GM06990 (cell line): ENCODE results near the gene HCRTR2.

ENCODE experiments used
- DNase-seq: peaks from one replicate; pipeline ENCODE4 v3.0.0-alpha.2; 2011; ENCODE audit not compliant: insufficient read length; ENCODE audit errors: extremely low read depth
- H3K27me3 ChIP-seq: replicated peaks from 2 replicates; pipeline ENCODE4 v1.6.0; 2011; ENCODE audit warnings: low read length; ENCODE audit not compliant: control insufficient read depth, insufficient read depth
- H3K36me3 ChIP-seq: 2 replicates; pipeline ENCODE4 v1.5.1; 2011; ENCODE audit warnings: low read length; ENCODE audit not compliant: control insufficient read depth, insufficient read depth
- H3K4me3 ChIP-seq: replicated peaks from 2 replicates; pipeline ENCODE4 v1.5.1; 2011; ENCODE audit warnings: low read depth, mild to moderate bottlenecking, control low read depth, low read length
- CTCF ChIP-seq: IDR thresholded peaks from 2 replicates; pipeline ENCODE4 v1.5.1; 2011; ENCODE audit warnings: low read length, control low read depth, mild to moderate bottlenecking, inconsistent platforms; ENCODE audit not compliant: insufficient read depth, poor library complexity, severe bottlenecking

The HCRTR2 gene

GRCh38 chr6:55174211-55175026 lies at the start of gene HCRTR2:
TSS of gene HCRTR2 (plus strand) at chr6:55174515. CDS start at chr6:55174588, 73 bp downstream.
- no peak for DNase-seq
- no peak for TF ChIP-seq CTCF
- H3K27me3 ChIP-seq = no peaks in the 10 kb centered on the region
- no peaks in the 10 kb centered on the region for H3K36me3 ChIP-seq
- H3K4me3 ChIP-seq = no peak within 1 kb of the TSS

- DNase-seq = no peak
- Histone ChIP-seq H3K27me3 (no peaks in the 10 kb centered on the region), H3K36me3 (no peaks in the 10 kb centered on the region), H3K4me3 (no peak overlapping the region)
- no peak for TF ChIP-seq CTCF
These were observed 43.5 kb upstream of the HCRTR2 start for GRCh38 chr6:55130806-55131324.

GRCh38 chr6:55131616-55132015 lies 42.7 kb upstream of the HCRTR2 start:
- DNase-seq = no peak
- no peak for TF ChIP-seq CTCF
- Histone ChIP-seq H3K4me3 (no peak overlapping the region), H3K27me3 (no peaks in the 10 kb centered on the region), H3K36me3 (no peaks in the 10 kb centered on the region)

- no peaks in the 10 kb centered on the region for H3K27me3 ChIP-seq
- no peak overlapping the region for H3K4me3 ChIP-seq
- H3K36me3 ChIP-seq = no peaks in the 10 kb centered on the region
- TF ChIP-seq CTCF = no peak
- DNase-seq = no peak
These were observed 37.4 kb upstream of the HCRTR2 start for GRCh38 chr6:55136916-55137315.

- TF ChIP-seq CTCF = no peak
- Histone ChIP-seq H3K4me3 (no peak overlapping the region), H3K36me3 (no peaks in the 10 kb centered on the region), H3K27me3 (no peaks in the 10 kb centered on the region)
- DNase-seq = no peak
These were observed 36.2 kb upstream of the HCRTR2 start for GRCh38 chr6:55137929-55138693.
